ENCODE data around the gene CD300A.

CD300A gene

DNA sequence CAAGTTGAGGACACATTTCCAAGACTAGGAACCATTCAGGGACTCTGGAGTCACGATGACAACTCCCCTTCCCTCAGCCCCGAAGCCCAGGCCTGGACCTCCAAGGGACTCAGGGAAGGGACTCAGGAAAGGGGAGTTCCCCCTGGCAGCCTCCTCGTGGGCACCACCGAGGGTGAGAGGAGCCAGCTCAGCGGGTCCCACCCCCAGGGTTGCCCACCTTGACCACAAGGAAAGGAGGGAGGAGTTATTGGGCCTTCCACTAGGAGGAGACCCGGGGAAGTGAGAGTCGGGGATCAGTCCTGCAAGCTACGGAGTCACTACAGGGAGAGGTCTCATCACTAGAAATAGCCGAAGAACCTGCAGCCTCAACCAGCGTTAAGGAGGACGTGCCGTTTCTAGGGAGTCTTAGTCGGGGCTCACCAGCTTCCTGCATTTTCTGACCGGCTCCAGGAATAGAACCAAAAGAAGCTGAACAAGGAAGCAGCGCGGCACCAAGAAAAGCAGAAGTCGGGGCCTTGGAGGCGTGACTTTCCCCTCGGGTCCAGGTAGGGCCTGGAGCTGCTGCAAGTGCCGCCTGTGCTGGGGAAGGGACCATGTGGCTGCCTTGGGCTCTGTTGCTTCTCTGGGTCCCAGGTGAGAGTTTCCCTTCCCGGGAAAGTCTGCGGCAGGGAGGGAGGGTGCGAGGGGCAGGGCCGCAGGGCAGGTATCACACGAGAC lies at the start of gene CD300A:
Gene CD300A, plus strand, starts transcription at position 524 of the 717 bp plus-strand sequence. Its CDS starts 70 bp downstream, at position 594.
- CTCF ChIA-PET = interaction anchor here (0.8 to 0.9 kb wide), 2 partner anchors 10 to 87 kb away, joined by 3 to 6 read pairs; no protein-coding TSS in a partner anchor
- POLR2A ChIA-PET = no interaction called here
- Histone ChIP-seq H3K9me3 (ENCODE audit: control insufficient read depth, insufficient read depth, low read depth, low read length) (no peaks in the 10 kb centered on the region), H3K4me1 (ENCODE audit: control insufficient read depth, insufficient read depth, low read length) (no peaks in the 10 kb centered on the region), H3K4me3 (ENCODE audit: low read depth, low read length) (no peak within 1 kb of the TSS), H3K36me3 (ENCODE audit: control insufficient read depth in 2 of 2, insufficient read depth in 1 of 2, low read length in 2 of 2) (no peaks in the 10 kb centered on the region; a peak in 1 of 3 replicates), H3K27ac (ENCODE audit: extremely low read depth, low read depth, low read length) (no peak within 1 kb of the TSS)
- TF ChIP-seq ZBTB10 (tag by site-specific recombination; IDR thresholded peaks at IDR 0.05) = no peak
- no peak for TF ChIP-seq MZF1 (tag by site-specific recombination; IDR thresholded peaks at IDR 0.05; ENCODE audit: borderline replicate concordance)
- no peak for TF ChIP-seq OVOL3 (tag by site-specific recombination; IDR thresholded peaks at IDR 0.05)
- no peak for TF ChIP-seq ZSCAN23 (tag by site-specific recombination; IDR thresholded peaks at IDR 0.05)
- TF ChIP-seq ZNF514 (tag by site-specific recombination; IDR thresholded peaks at IDR 0.05) = no peak
- no peak for TF ChIP-seq GFI1B (tag by site-specific recombination; IDR thresholded peaks at IDR 0.05)
- no peak for TF ChIP-seq ZBTB1 (tag by site-specific recombination; IDR thresholded peaks at IDR 0.05)
- TF ChIP-seq ZNF701 (tag by site-specific recombination; IDR thresholded peaks at IDR 0.05) = no peak
- TF ChIP-seq ZNF510 (tag by site-specific recombination; IDR thresholded peaks at IDR 0.05; ENCODE audit: insufficient replicate concordance) = no peak
- no peak for TF ChIP-seq ZNF10 (tag by site-specific recombination; IDR thresholded peaks at IDR 0.05)
- no peak for TF ChIP-seq ZNF670 (tag by site-specific recombination; IDR thresholded peaks at IDR 0.05; ENCODE audit: low read depth)
- TF ChIP-seq ZNF585B (tag by site-specific recombination; IDR thresholded peaks at IDR 0.05) = no peak
- TF ChIP-seq MEIS1 (CRISPR knock-in tag; IDR thresholded peaks at IDR 0.05; ENCODE audit: borderline replicate concordance) = no peak
- no peak for TF ChIP-seq ZNF571 (tag by site-specific recombination; IDR thresholded peaks at IDR 0.05)
- TF ChIP-seq, protein P1, sequence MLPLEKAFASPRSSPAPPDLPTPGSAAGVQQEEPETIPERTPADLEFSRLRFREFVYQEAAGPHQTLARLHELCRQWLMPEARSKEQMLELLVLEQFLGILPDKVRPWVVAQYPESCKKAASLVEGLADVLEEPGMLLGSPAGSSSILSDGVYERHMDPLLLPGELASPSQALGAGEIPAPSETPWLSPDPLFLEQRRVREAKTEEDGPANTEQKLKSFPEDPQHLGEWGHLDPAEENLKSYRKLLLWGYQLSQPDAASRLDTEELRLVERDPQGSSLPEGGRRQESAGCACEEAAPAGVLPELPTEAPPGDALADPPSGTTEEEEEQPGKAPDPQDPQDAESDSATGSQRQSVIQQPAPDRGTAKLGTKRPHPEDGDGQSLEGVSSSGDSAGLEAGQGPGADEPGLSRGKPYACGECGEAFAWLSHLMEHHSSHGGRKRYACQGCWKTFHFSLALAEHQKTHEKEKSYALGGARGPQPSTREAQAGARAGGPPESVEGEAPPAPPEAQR (tag by site-specific recombination; IDR thresholded peaks at IDR 0.05) = no peak
- no peak for TF ChIP-seq ZNF362 (tag by site-specific recombination; IDR thresholded peaks at IDR 0.05)
- no peak for TF ChIP-seq SCRT1 (tag by site-specific recombination; IDR thresholded peaks at IDR 0.05; ENCODE audit: borderline replicate concordance)
- no peak for TF ChIP-seq ZNF223 (tag by site-specific recombination; IDR thresholded peaks at IDR 0.05)
- no peak for TF ChIP-seq ZNF23 (tag by site-specific recombination; IDR thresholded peaks at IDR 0.05; ENCODE audit: borderline replicate concordance)
- TF ChIP-seq GLIS1 (tag by site-specific recombination; IDR thresholded peaks at IDR 0.05) = no peak
